OCI-LY7 (cell line): ENCODE results near the gene FSIP1. TPM values are rescaled to one million over a fixed set of nuclear protein-coding genes. Genes with fewer than 3 reads are reported as not detected.

Experiments
- BruUV-seq: library from RNA; stranded (reverse); fragments of 400-500 nt; replicated peaks from 2 replicates; lab custom pipeline; 2021; lab: Mats Ljungman, UMichigan
- CTCF ChIA-PET: fragments of 300-600 bp; sonication (Branson Sonifier 250); formaldehyde crosslinking; loops from one replicate; lab custom pipeline; 2022; ENCODE audit warnings: antibody characterized with exemption; ENCODE audit not compliant: unreplicated experiment; lab: Charles Lee
- POLR2A ChIA-PET: fragments of 300-600 bp; sonication (Branson Sonifier 250); formaldehyde crosslinking; loops from one replicate; lab custom pipeline; 2022; ENCODE audit warnings: antibody characterized with exemption; lab: Charles Lee
- DNase-seq: peaks from one replicate; pipeline ENCODE4 v3.0.0-alpha.2; 2015; ENCODE audit warnings: low spot score
- H2AFZ ChIP-seq: fragments of 200-600 bp; sonication (generic), shearing (Covaris generic); 2 replicates; pipeline ENCODE4 v1.6.1; 2014; ENCODE audit warnings: mild to moderate bottlenecking, antibody characterized with exemption, low read length, moderate library complexity
- H3K27ac ChIP-seq: fragments of 200-600 bp; sonication (generic); 2 replicates; pipeline ENCODE4 v1.5.1; 2014; ENCODE audit warnings: mixed run types, low read depth, mild to moderate bottlenecking, moderate library complexity, low read length, inconsistent platforms; ENCODE audit not compliant: poor library complexity, severe bottlenecking
- H3K36me3 ChIP-seq: fragments of 200-600 bp; sonication (generic); 2 replicates; pipeline ENCODE4 v1.6.1; 2014; ENCODE audit warnings: mild to moderate bottlenecking, antibody characterized with exemption, low read length, moderate library complexity, mixed read lengths; ENCODE audit not compliant: insufficient read depth
- H3K4me1 ChIP-seq: fragments of 200-600 bp; sonication (generic); 2 replicates; pipeline ENCODE4 v1.5.1; 2014; ENCODE audit warnings: mild to moderate bottlenecking, low read length; ENCODE audit not compliant: insufficient read depth, poor library complexity, severe bottlenecking
- H3K4me2 ChIP-seq: fragments of 200-600 bp; sonication (generic); 2 replicates; pipeline ENCODE4 v1.6.1; 2014; ENCODE audit warnings: mild to moderate bottlenecking, low read length
- H3K4me3 ChIP-seq: fragments of 200-600 bp; sonication (generic); 2 replicates; pipeline ENCODE4 v1.5.1; 2014; ENCODE audit warnings: mild to moderate bottlenecking, low read depth, low read length; ENCODE audit not compliant: poor library complexity, severe bottlenecking
- H3K79me2 ChIP-seq: fragments of 200-600 bp; sonication (generic); 2 replicates; pipeline ENCODE4 v1.6.1; 2016; ENCODE audit warnings: low read depth, mild to moderate bottlenecking, low read length, moderate library complexity, mixed read lengths; ENCODE audit not compliant: insufficient read depth
- H3K9me2 ChIP-seq: fragments of 200-600 bp; sonication (generic); 2 replicates; pipeline ENCODE4 v1.6.1; 2016; ENCODE audit warnings: mild to moderate bottlenecking, low read length, mixed read lengths; ENCODE audit not compliant: insufficient read depth
- H3K9me3 ChIP-seq: fragments of 200-600 bp; sonication (generic); 2 replicates; pipeline ENCODE4 v1.6.1; 2014; ENCODE audit warnings: mild to moderate bottlenecking, mixed run types, low read length, mixed read lengths
- H4K20me1 ChIP-seq: fragments of 200-600 bp; sonication (generic); 2 replicates; pipeline ENCODE4 v1.6.1; 2014; ENCODE audit warnings: mild to moderate bottlenecking, antibody characterized with exemption, low read length, moderate library complexity, mixed read lengths; ENCODE audit not compliant: insufficient read depth
- CTCF ChIP-seq: fragments of 200-600 bp; sonication (generic); conservative IDR thresholded peaks from 2 replicates; pipeline ENCODE4 v1.5.1; 2014; ENCODE audit warnings: mild to moderate bottlenecking, antibody characterized with exemption, low read length, moderate library complexity, mixed read lengths
- EZH2phosphoT487 ChIP-seq: fragments of 200-600 bp; sonication (generic); IDR thresholded peaks from 2 replicates; pipeline ENCODE4 v1.6.1; 2018; ENCODE audit warnings: low read depth, borderline replicate concordance, mild to moderate bottlenecking, mixed run types, antibody characterized with exemption, low read length, moderate library complexity, mixed read lengths
- intact Hi-C: fragments of 100-400 bp; cut with micrococcal nuclease; formaldehyde crosslinking; loops from one replicate; pipeline ENCODE4 v1.10.0; 2022; ENCODE audit not compliant: unreplicated experiment
- total RNA-seq, 2 experiments: library from RNA; depleted of rRNA in 1 of 2; stranded (reverse); fragments of >200 nt in 1 of 2; shearing (Covaris generic) in 1 of 2; gene quantifications; 2 replicates each; pipeline ENCODE4 v1.2.3, GENCODE V29; 2014 to 2022

FSIP1 gene
- total RNA-seq, 2 experiments from 2014 or later, result 0.28 to 0.65 TPM

GRCh38 chr15:39584662-39585388 lies 197.8 kb downstream of the FSIP1 start:
- H3K4me2 ChIP-seq, result no peak overlapping the region
- ChIA-PET CTCF (no interaction called here), POLR2A (interaction anchor here (1.3 kb wide), 1 partner anchor 64 kb away, joined by 4 read pairs; no protein-coding TSS in a partner anchor)
- intact Hi-C loops, result loop anchor here (5.0 kb wide), 1 partner anchor 768 kb away; no protein-coding TSS in a partner anchor
- H3K79me2 ChIP-seq, result no peaks in the 10 kb centered on the region
- no peak overlapping the region for H3K4me3 ChIP-seq
- H3K36me3 ChIP-seq, result no peaks in the 10 kb centered on the region
- no peak for DNase-seq
- no TSS peak for BruUV-seq
- no peak overlapping the region for H3K27ac ChIP-seq
- no peaks in the 10 kb centered on the region for H3K9me3 ChIP-seq
- TF ChIP-seq CTCF (no peak), EZH2phosphoT487 (no peak)
- no peaks in the 10 kb centered on the region for H4K20me1 ChIP-seq
- no peaks in the 10 kb centered on the region for H3K9me2 ChIP-seq
- no peak overlapping the region for H2AFZ ChIP-seq
- no peaks in the 10 kb centered on the region for H3K4me1 ChIP-seq

GRCh38 chr15:39584266-39584659 lies 198.4 kb downstream of the FSIP1 start:
- TF ChIP-seq CTCF (no peak), EZH2phosphoT487 (no peak)
- POLR2A ChIA-PET, result no interaction called here
- Histone ChIP-seq H3K4me1 (no peaks in the 10 kb centered on the region), H3K27ac (no peak overlapping the region), H3K4me2 (no peak overlapping the region), H3K9me2 (no peaks in the 10 kb centered on the region), H3K4me3 (no peak overlapping the region), H3K36me3 (no peaks in the 10 kb centered on the region), H3K9me3 (no peaks in the 10 kb centered on the region), H4K20me1 (no peaks in the 10 kb centered on the region), H2AFZ (no peak overlapping the region), H3K79me2 (no peaks in the 10 kb centered on the region)
- CTCF ChIA-PET, result no interaction called here
- BruUV-seq, result no TSS peak
- no peak for DNase-seq
- intact Hi-C loops, result loop anchor here (5.0 kb wide), 1 partner anchor 767 kb away; no protein-coding TSS in a partner anchor

GRCh38 chr15:39583596-39584265 lies 198.9 kb downstream of the FSIP1 start:
- Histone ChIP-seq H3K9me3 (no peaks in the 10 kb centered on the region), H3K4me1 (no peaks in the 10 kb centered on the region), H3K36me3 (no peaks in the 10 kb centered on the region), H3K4me3 (no peak overlapping the region), H2AFZ (no peak overlapping the region), H3K9me2 (no peaks in the 10 kb centered on the region), H3K4me2 (no peak overlapping the region), H3K27ac (no peak overlapping the region), H4K20me1 (no peaks in the 10 kb centered on the region), H3K79me2 (no peaks in the 10 kb centered on the region)
- ChIA-PET CTCF (no interaction called here), POLR2A (no interaction called here)
- intact Hi-C loops, result loop anchor here (5.0 kb wide), 1 partner anchor 766 kb away; no protein-coding TSS in a partner anchor
- no peak for DNase-seq
- TF ChIP-seq EZH2phosphoT487 (no peak), CTCF (peak; percentile 55; the same call in 1 of the 2 replicates)
- no TSS peak for BruUV-seq
